ENCODE data around the gene SPTLC3. TPM values are rescaled to one million over a fixed set of nuclear protein-coding genes. Genes with fewer than 3 reads are reported as not detected.

The SPTLC3 gene
- total RNA-seq, 1 experiment from 2014 or later, result 0.03 TPM

- ChIA-PET CTCF (no interaction called here), POLR2A (no interaction called here)
- Histone ChIP-seq H3K27ac (ENCODE audit: low read length) (no peak overlapping the region), H3K36me3 (ENCODE audit: control insufficient read depth, insufficient read depth, low read length) (no peaks in the 10 kb centered on the region), H3K4me3 (ENCODE audit: low read depth in 2 of 2, low read length in 2 of 2) (no peak overlapping the region), H3K4me1 (ENCODE audit: control insufficient read depth, insufficient read depth, low read length) (no peaks in the 10 kb centered on the region), H3K27me3 (ENCODE audit: control insufficient read depth, insufficient read depth, low read length) (no peaks in the 10 kb centered on the region), H3K9me3 (ENCODE audit: control insufficient read depth, insufficient read depth, low read depth, low read length) (no peaks in the 10 kb centered on the region)
- DNase-seq (ENCODE audit: low read depth, low spot score) (no peak), ATAC-seq (no peak)
- BruUV-seq (replicated peaks), result no TSS peak
- in situ Hi-C loops (cut with HindIII; ENCODE audit: low pct_unique_long_range_greater_than_20kb, low sequenced_read_pairs) (no loop called here), intact Hi-C loops (cut with micrococcal nuclease; ENCODE audit: unreplicated experiment) (no loop called here)
- TF ChIP-seq TCF7L2 (IDR thresholded peaks at IDR 0.05; ENCODE audit: low read depth, low read length) (no peak), SIN3A (IDR thresholded peaks at IDR 0.05; ENCODE audit: borderline replicate concordance, insufficient read depth, low read depth, low read length) (no peak), POLR2AphosphoS5 (IDR thresholded peaks at IDR 0.05; ENCODE audit: low read depth, low read length) (no peak), CTCF (IDR thresholded peaks at IDR 0.05) (no peak), REST (IDR thresholded peaks at IDR 0.05; ENCODE audit: insufficient read depth in 1 of 2, low read depth in 2 of 2, low read length in 1 of 2) (no peak)
These were observed 162.0 kb downstream of the SPTLC3 start for GRCh38 chr20:13170771-13171170.

GRCh38 chr20:13173201-13173600 lies 164.4 kb downstream of the SPTLC3 start:
- POLR2A ChIA-PET, result no interaction called here

More at GRCh38 chr20:13173201-13173600, 164.4 kb downstream of the SPTLC3 start:
- Histone ChIP-seq H3K9me3 (ENCODE audit: control insufficient read depth, insufficient read depth, low read depth, low read length) (no peaks in the 10 kb centered on the region), H3K27me3 (ENCODE audit: control insufficient read depth, insufficient read depth, low read length) (no peaks in the 10 kb centered on the region), H3K27ac (ENCODE audit: low read length) (no peak overlapping the region), H3K4me1 (ENCODE audit: control insufficient read depth, insufficient read depth, low read length) (no peaks in the 10 kb centered on the region), H3K36me3 (ENCODE audit: control insufficient read depth, insufficient read depth, low read length) (no peaks in the 10 kb centered on the region), H3K4me3 (ENCODE audit: low read depth in 2 of 2, low read length in 2 of 2) (no peak overlapping the region)
- no peak for TF ChIP-seq TCF7L2 (IDR thresholded peaks at IDR 0.05; ENCODE audit: low read depth, low read length)
- no peak for TF ChIP-seq SIN3A (IDR thresholded peaks at IDR 0.05; ENCODE audit: borderline replicate concordance, insufficient read depth, low read depth, low read length)
- no peak for TF ChIP-seq CTCF (IDR thresholded peaks at IDR 0.05)
- no peak for DNase-seq (ENCODE audit: low read depth, low spot score)
- CTCF ChIA-PET, result no interaction called here
- ATAC-seq, result no peak
- in situ Hi-C loops (cut with HindIII; ENCODE audit: low pct_unique_long_range_greater_than_20kb, low sequenced_read_pairs), result no loop called here
- intact Hi-C loops (cut with micrococcal nuclease; ENCODE audit: unreplicated experiment), result no loop called here
- no TSS peak for BruUV-seq (replicated peaks)
